ENCODE data around the gene PHACTR1. TPM values are rescaled to one million over a fixed set of nuclear protein-coding genes. Genes with fewer than 3 reads are reported as not detected.

Gene PHACTR1
- polyA plus RNA-seq, 1 of the 3 experiments (the other 2 are of a cell fraction): 0.12 TPM

DNA sequence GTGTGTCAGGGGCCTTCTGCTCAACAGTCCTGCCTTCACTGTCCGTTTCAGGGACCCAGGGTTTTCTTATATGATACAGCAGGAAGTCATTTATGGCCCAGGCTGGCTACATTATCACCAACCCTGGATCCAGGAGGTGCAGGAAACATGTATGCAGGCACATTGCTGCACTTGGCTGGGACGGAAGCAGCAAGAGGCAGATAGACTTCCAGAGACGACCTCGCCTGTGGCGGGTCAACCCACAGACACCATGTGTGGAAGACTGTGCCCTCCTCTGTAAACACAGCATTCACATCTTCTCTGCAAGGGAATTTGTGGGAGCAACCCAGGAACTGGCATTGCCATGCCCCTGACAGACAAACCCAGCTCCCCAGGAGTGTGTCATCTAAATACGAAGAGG is 568.1 kb downstream of the PHACTR1 start:
- CTCF ChIA-PET: no interaction called here
- H3K27me3 ChIP-seq (ENCODE audit: insufficient read depth): no peaks in the 10 kb centered on the region
- POLR2A ChIA-PET: no interaction called here

DNA sequence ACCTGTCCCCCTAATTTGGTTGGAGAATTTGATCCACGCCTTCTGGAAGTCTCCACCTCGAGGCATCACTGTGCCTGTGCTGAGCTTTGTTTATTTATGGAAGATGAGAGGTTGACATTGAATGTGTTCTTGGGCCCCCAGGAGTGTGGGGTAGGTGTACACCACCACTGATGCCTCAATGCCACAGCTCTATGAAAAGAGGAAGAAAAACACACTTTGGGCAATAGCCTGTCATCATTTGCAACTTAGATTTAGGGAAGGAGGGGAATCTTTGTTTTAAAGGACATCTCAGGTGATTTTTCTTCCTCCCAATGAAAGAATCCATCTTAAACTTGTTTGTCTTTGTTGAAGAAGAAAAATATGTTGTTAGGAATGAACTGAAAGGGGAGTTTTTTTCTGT is 569.1 kb downstream of the PHACTR1 start:
- DNase-seq: no peak
- Histone ChIP-seq H3K9ac (no peak overlapping the region), H3K4me3 (ENCODE audit: low read depth in 2 of 2, low read length in 1 of 2) (no peak overlapping the region), H3K79me2 (ENCODE audit: insufficient read depth) (no peaks in the 10 kb centered on the region), H3F3A (replicated peaks; ENCODE audit: insufficient read depth) (no peaks in the 10 kb centered on the region), H3K9me3 (no peaks in the 10 kb centered on the region), H3K27me3 (ENCODE audit: insufficient read depth) (no peaks in the 10 kb centered on the region), H3K36me3 (replicated peaks in 1 of 2; ENCODE audit: control insufficient read depth in 1 of 2, insufficient read depth in 2 of 2, low read length in 1 of 2) (peaks cover 0 to 5% of the 10 kb centered on the region in 2 experiments), H2AFZ (ENCODE audit: low read depth) (no peak overlapping the region), H3K27ac (ENCODE audit: low read depth in 2 of 2, low read length in 1 of 2) (no peak overlapping the region), H4K20me1 (ENCODE audit: insufficient read depth) (no peaks in the 10 kb centered on the region), H3K4me1 (ENCODE audit: control insufficient read depth in 1 of 2, insufficient read depth in 2 of 2, low read depth in 1 of 2, low read length in 1 of 2) (no peaks in the 10 kb centered on the region), H3K9me2 (no peaks in the 10 kb centered on the region), H3K4me2 (no peak overlapping the region)
- TF ChIP-seq, protein P1, sequence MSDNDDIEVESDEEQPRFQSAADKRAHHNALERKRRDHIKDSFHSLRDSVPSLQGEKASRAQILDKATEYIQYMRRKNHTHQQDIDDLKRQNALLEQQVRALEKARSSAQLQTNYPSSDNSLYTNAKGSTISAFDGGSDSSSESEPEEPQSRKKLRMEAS (IDR thresholded peaks at IDR 0.05; ENCODE audit: low read depth): no peak
- TF ChIP-seq, protein P2, sequence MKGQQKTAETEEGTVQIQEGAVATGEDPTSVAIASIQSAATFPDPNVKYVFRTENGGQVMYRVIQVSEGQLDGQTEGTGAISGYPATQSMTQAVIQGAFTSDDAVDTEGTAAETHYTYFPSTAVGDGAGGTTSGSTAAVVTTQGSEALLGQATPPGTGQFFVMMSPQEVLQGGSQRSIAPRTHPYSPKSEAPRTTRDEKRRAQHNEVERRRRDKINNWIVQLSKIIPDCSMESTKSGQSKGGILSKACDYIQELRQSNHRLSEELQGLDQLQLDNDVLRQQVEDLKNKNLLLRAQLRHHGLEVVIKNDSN (IDR thresholded peaks at IDR 0.05; ENCODE audit: borderline replicate concordance, low read depth): no peak
- TF ChIP-seq SMC3 (IDR thresholded peaks at IDR 0.05; ENCODE audit: low read depth, low read length): no peak
- TF ChIP-seq, protein P3, sequence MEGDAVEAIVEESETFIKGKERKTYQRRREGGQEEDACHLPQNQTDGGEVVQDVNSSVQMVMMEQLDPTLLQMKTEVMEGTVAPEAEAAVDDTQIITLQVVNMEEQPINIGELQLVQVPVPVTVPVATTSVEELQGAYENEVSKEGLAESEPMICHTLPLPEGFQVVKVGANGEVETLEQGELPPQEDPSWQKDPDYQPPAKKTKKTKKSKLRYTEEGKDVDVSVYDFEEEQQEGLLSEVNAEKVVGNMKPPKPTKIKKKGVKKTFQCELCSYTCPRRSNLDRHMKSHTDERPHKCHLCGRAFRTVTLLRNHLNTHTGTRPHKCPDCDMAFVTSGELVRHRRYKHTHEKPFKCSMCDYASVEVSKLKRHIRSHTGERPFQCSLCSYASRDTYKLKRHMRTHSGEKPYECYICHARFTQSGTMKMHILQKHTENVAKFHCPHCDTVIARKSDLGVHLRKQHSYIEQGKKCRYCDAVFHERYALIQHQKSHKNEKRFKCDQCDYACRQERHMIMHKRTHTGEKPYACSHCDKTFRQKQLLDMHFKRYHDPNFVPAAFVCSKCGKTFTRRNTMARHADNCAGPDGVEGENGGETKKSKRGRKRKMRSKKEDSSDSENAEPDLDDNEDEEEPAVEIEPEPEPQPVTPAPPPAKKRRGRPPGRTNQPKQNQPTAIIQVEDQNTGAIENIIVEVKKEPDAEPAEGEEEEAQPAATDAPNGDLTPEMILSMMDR (IDR thresholded peaks at IDR 0.05): no peak
- TF ChIP-seq TEAD4 (IDR thresholded peaks at IDR 0.05; ENCODE audit: borderline replicate concordance, insufficient read depth): no peak
- no peak for TF ChIP-seq NRF1 (IDR thresholded peaks at IDR 0.05; ENCODE audit: low read depth, low read length)
- 76% methylated on average over 2 of the region's 2 CpGs for WGBS (ENCODE audit: low lambda C conversion rate)
- CTCF ChIA-PET: no interaction called here
- POLR2A ChIA-PET: no interaction called here

More for the DNA sequence above, 568.1 kb downstream of the PHACTR1 start:
- H3K36me3 ChIP-seq (replicated peaks in 1 of 2; ENCODE audit: control insufficient read depth in 1 of 2, insufficient read depth in 2 of 2, low read length in 1 of 2): peaks cover 0 to 3% of the 10 kb centered on the region in 2 experiments
- H3F3A ChIP-seq (replicated peaks; ENCODE audit: insufficient read depth): no peaks in the 10 kb centered on the region
- no peak for TF ChIP-seq RXRA (IDR thresholded peaks at IDR 0.05; ENCODE audit: borderline replicate concordance, low read depth)
- TF ChIP-seq, protein P4, sequence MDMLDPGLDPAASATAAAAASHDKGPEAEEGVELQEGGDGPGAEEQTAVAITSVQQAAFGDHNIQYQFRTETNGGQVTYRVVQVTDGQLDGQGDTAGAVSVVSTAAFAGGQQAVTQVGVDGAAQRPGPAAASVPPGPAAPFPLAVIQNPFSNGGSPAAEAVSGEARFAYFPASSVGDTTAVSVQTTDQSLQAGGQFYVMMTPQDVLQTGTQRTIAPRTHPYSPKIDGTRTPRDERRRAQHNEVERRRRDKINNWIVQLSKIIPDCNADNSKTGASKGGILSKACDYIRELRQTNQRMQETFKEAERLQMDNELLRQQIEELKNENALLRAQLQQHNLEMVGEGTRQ (IDR thresholded peaks at IDR 0.05; ENCODE audit: borderline replicate concordance, low read depth, low read length): no peak
- TF ChIP-seq, protein P5, sequence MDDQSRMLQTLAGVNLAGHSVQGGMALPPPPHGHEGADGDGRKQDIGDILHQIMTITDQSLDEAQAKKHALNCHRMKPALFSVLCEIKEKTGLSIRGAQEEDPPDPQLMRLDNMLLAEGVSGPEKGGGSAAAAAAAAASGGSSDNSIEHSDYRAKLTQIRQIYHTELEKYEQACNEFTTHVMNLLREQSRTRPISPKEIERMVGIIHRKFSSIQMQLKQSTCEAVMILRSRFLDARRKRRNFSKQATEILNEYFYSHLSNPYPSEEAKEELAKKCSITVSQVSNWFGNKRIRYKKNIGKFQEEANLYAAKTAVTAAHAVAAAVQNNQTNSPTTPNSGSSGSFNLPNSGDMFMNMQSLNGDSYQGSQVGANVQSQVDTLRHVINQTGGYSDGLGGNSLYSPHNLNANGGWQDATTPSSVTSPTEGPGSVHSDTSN (IDR thresholded peaks at IDR 0.05): no peak
- TF ChIP-seq SMC3 (IDR thresholded peaks at IDR 0.05; ENCODE audit: low read depth, low read length): no peak
- no peak for TF ChIP-seq TEAD4 (IDR thresholded peaks at IDR 0.05; ENCODE audit: borderline replicate concordance, insufficient read depth)
- H4K20me1 ChIP-seq (ENCODE audit: insufficient read depth): no peaks in the 10 kb centered on the region
- DNase-seq: no peak
- no peak overlapping the region for H2AFZ ChIP-seq (ENCODE audit: low read depth)
- no peak overlapping the region for H3K9ac ChIP-seq
- no peak overlapping the region for H3K4me2 ChIP-seq
- H3K4me1 ChIP-seq (ENCODE audit: control insufficient read depth in 1 of 2, insufficient read depth in 2 of 2, low read depth in 1 of 2, low read length in 1 of 2): no peaks in the 10 kb centered on the region; a peak in 1 of 4 replicates
- whole genome bisulfite sequencing (ENCODE audit: low lambda C conversion rate): 85% methylated on average over 3 of the region's 6 CpGs
- H3K79me2 ChIP-seq (ENCODE audit: insufficient read depth): no peaks in the 10 kb centered on the region
- H3K27ac ChIP-seq (ENCODE audit: low read depth in 2 of 2, low read length in 1 of 2): no peak overlapping the region
- no peaks in the 10 kb centered on the region for H3K9me3 ChIP-seq
- H3K4me3 ChIP-seq (ENCODE audit: low read depth in 2 of 2, low read length in 1 of 2): no peak overlapping the region
- H3K9me2 ChIP-seq: no peaks in the 10 kb centered on the region

All from SK-N-SH (cell line).